Measurements from ENCODE around the gene SYT6.
"Not testable (repeated sequence)": the region's sequence is repeated elsewhere in the genome, so short reads cannot be mapped to it uniquely, and the experiment has no call there.

Gene SYT6

DNA sequence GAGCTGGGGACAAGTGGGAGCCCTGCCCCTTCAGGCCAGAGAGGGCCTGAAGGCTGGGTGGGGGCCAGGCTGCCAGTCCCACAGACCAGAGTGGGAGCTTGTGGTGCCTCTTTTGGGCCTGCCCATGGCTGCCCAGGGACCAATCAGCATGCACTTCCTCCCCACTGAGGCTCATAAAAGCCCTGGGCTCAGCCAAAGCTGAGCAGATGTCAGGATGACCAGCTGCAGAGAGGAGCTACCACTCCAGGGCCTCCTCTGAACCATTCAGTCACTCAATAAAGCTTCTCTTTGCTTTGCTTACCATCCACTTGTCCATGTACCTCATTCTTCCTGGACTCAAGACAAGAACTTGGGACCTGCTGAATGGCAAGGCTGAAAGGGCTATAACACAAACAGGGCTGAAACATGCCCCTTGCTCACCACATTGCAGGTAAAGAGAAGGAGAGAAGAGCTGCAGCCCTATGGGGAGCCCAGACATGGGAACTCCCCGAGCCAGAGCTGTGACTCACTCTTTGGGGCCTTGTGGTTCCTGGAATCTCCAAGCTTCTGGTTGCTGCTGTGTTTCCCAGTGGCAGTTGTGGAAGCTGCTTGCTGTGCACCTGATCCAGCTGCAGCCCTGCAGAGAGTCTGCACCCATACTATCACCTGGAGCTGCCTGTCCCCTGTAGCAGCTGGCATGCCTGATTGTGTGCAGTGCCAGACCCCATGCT, 92.4 kb downstream of the SYT6 start:
- no peak for DNase-seq (ENCODE audit: low read depth)
- H3K4me3 ChIP-seq (ENCODE audit: low read depth, low read length) = no peak overlapping the region
- TF ChIP-seq, protein P1, sequence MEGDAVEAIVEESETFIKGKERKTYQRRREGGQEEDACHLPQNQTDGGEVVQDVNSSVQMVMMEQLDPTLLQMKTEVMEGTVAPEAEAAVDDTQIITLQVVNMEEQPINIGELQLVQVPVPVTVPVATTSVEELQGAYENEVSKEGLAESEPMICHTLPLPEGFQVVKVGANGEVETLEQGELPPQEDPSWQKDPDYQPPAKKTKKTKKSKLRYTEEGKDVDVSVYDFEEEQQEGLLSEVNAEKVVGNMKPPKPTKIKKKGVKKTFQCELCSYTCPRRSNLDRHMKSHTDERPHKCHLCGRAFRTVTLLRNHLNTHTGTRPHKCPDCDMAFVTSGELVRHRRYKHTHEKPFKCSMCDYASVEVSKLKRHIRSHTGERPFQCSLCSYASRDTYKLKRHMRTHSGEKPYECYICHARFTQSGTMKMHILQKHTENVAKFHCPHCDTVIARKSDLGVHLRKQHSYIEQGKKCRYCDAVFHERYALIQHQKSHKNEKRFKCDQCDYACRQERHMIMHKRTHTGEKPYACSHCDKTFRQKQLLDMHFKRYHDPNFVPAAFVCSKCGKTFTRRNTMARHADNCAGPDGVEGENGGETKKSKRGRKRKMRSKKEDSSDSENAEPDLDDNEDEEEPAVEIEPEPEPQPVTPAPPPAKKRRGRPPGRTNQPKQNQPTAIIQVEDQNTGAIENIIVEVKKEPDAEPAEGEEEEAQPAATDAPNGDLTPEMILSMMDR (IDR thresholded peaks at IDR 0.05; ENCODE audit: insufficient read depth, low read depth, low read length, missing control alignments) = no peak

DNA sequence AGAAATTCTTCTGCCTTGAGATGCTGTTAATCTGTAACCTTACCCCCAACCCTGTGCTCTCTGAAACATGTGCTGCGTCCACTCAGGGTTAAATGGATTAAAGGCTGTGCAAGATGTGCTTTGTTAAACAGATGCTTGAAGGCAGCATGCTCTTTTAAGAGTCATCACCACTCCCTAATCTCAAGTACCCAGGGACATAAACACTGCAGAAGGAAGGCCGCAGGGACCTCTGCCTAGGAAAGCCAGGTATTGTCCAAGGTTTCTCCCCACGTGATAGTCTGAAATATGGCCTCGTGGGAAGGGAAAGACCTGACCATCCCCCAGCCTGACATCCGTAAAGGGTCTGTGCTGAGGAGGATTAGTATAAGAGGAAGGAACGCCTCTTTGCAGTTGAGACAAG, 95.4 kb downstream of the SYT6 start:
- not testable (repeated sequence) for DNase-seq (ENCODE audit: low read depth); H3K4me3 ChIP-seq (ENCODE audit: low read depth, low read length)

DNA sequence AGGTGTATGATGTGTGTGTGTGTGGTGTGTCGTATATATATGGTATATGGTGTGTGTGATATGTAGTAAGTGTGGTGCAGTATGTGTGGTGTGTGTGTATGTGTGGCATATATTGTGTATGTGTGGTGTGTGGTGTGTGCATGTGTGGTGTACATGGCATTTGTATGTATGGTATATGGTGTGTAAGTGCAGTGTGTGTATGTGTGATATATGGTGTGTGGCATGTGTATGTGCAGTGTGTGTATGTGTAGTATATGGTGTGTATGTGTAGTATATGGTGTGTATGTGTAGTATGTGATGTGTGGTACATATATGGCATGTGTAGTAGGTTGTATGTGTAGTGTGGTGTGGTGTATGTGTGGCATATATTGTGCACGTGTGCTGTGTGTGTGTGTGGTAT, 99.5 kb downstream of the SYT6 start:
- TF ChIP-seq, protein P1 (IDR thresholded peaks at IDR 0.05; ENCODE audit: insufficient read depth, low read depth, low read length, missing control alignments) = no peak
- DNase-seq (ENCODE audit: low read depth) = no peak
- H3K4me3 ChIP-seq (ENCODE audit: low read depth, low read length) = no peak overlapping the region

DNA sequence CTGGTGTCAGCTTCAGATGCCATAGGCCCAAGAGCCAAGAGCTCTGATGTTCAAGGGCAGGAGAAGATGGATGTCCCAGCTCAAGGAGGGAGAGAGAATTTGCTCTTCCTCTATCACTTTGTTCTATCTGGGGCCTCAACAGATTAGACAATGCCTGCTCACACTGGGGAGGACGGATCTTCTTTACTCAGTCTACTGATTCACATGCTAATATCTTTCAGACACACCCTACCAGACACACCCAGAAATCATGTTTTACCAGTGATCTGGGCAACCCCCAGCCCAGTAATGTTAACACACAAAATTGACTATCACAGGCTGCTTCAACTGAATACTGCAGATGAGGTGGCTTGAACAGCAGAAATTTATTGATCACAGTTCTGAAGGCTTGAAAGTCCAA, 105.4 kb downstream of the SYT6 start:
- no peak for DNase-seq (ENCODE audit: low read depth)
- TF ChIP-seq, protein P1 (IDR thresholded peaks at IDR 0.05; ENCODE audit: insufficient read depth, low read depth, low read length, missing control alignments) = no peak
- H3K4me3 ChIP-seq (ENCODE audit: low read depth, low read length) = no peak overlapping the region

DNA sequence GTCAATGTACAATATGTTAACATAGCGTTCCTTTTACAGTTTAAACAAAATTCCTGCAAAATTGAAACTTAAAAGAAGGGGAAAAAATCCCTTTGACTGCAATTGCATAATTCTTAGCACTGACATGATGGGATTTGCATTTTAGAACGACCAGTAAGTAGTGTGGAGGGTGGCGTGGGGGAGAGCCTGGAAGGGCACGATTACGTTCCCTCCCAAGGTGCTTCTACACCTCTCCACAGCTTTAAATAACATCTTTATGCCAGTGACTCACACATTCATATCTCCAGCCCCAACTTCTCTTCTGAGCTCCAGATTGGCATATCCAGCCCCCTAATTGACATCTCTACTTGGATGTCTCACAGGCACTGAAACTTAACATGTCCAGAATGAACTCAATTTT, 110.1 kb downstream of the SYT6 start:
- H3K4me3 ChIP-seq (ENCODE audit: low read depth, low read length) = no peak overlapping the region
- TF ChIP-seq, protein P1 (IDR thresholded peaks at IDR 0.05; ENCODE audit: insufficient read depth, low read depth, low read length, missing control alignments) = no peak
- no peak for DNase-seq (ENCODE audit: low read depth)

DNA sequence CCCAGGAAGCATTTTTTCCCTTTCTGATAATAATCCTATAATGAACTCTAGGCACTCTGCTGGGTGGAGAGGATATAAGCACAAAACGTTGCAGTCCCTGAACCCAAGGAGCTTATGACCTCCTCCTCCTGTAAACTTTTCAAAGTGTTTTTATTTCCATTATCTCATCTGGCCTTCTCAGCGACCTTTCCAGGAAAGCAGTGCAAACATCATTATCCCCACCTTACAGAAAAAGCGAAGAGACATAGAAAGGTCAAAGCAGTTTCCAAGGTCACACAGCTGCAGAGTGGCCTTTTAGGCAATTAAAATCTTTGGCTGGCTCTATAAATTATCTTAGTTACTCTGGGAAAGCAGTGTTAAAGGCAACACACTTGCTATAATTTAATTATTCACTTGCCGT, 110.6 kb downstream of the SYT6 start:
- TF ChIP-seq, protein P1 (IDR thresholded peaks at IDR 0.05; ENCODE audit: insufficient read depth, low read depth, low read length, missing control alignments) = no peak
- no peak for DNase-seq (ENCODE audit: low read depth)
- no peak overlapping the region for H3K4me3 ChIP-seq (ENCODE audit: low read depth, low read length)

DNA sequence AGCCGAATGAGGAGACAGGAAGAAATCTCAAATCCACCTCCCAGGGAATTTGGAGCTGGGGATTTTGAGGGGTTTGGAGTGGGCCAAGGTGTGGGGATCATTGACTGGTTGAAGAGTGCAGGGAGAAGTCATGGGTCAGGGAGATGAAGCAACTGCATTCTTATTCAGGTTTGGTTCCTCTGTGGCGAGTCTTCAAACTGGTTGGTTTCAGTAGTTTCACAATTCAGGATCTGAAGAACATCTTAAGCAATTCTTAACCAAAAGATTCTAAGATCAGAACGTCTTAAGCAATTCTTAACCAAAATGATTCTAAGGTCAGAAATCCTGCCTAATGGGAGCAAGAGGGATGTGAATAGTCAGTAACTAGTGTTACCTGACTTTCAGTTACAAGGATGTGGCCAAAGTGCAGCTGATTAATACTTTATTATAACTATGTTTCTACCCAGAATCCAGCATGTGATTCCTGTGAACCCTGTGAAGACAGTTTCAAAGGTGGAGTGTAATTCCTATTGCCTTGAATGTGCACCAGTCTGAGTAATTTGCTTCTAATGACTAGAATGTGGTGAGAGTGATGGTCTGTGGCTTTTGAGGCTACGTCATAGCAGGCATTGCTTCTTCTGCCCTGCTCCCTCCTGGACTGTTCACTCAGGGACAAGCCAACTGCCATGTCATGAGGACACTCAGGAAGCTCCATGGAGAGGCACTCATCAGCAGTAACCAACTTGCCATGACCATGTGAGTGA, 113.2 kb downstream of the SYT6 start:
- H3K4me3 ChIP-seq (ENCODE audit: low read depth, low read length) = no peak overlapping the region
- TF ChIP-seq, protein P1 (IDR thresholded peaks at IDR 0.05; ENCODE audit: insufficient read depth, low read depth, low read length, missing control alignments) = no peak
- no peak for DNase-seq (ENCODE audit: low read depth)
